ENCODE results near the gene RABL3.
A peak's percentile ranks its signal among the peaks of the same experiment; 100 is the strongest.
"Not testable (repeated sequence)": the region's sequence is repeated elsewhere in the genome, so short reads cannot be mapped to it uniquely, and the experiment has no call there.

Gene RABL3

GRCh38 chr3:120650311-120650710 is 92.0 kb downstream of the RABL3 start:
- no peaks in the 10 kb centered on the region for H3K36me3 Mint-ChIP-seq
- ATAC-seq (no peak), DNase-seq (ENCODE audit: low spot score in 2 of 2) (no peak)
- no peaks in the 10 kb centered on the region for H3K4me1 Mint-ChIP-seq
- H3K27ac Mint-ChIP-seq = no peak overlapping the region
- no peak overlapping the region for H3K4me3 Mint-ChIP-seq
- H3K9me3 Mint-ChIP-seq = no peaks in the 10 kb centered on the region

GRCh38 chr3:120649830-120650233 is 92.5 kb downstream of the RABL3 start:
- no peak for ATAC-seq
- H3K4me1 Mint-ChIP-seq = no peaks in the 10 kb centered on the region

GRCh38 chr3:120648290-120648689 is 94.0 kb downstream of the RABL3 start:
- DNase-seq (ENCODE audit: low spot score in 2 of 2) (no peak), ATAC-seq (no peak)
- H3K4me3 Mint-ChIP-seq = no peak overlapping the region
- H3K9me3 Mint-ChIP-seq = no peaks in the 10 kb centered on the region
- no peak overlapping the region for H3K27ac Mint-ChIP-seq
- no peaks in the 10 kb centered on the region for H3K36me3 Mint-ChIP-seq
- no peaks in the 10 kb centered on the region for H3K4me1 Mint-ChIP-seq

More at GRCh38 chr3:120649830-120650233, 92.5 kb downstream of the RABL3 start:
- H3K9me3 Mint-ChIP-seq = no peaks in the 10 kb centered on the region
- DNase-seq (ENCODE audit: low spot score in 2 of 2) = no peak
- no peak overlapping the region for H3K27ac Mint-ChIP-seq
- H3K4me3 Mint-ChIP-seq = no peak overlapping the region
- H3K36me3 Mint-ChIP-seq = no peaks in the 10 kb centered on the region

- Mint-ChIP-seq H3K9me3 (no peaks in the 10 kb centered on the region), H3K36me3 (no peaks in the 10 kb centered on the region), H3K4me1 (no peaks in the 10 kb centered on the region), H3K4me3 (no peak overlapping the region), H3K27ac (no peak overlapping the region)
- no peak for DNase-seq (ENCODE audit: low spot score in 2 of 2)
- no peak for ATAC-seq
These were observed 95.4 kb downstream of the RABL3 start for GRCh38 chr3:120646771-120647432.

- no peaks in the 10 kb centered on the region for H3K36me3 Mint-ChIP-seq
- H3K4me3 Mint-ChIP-seq = no peak overlapping the region
- H3K27ac Mint-ChIP-seq = no peak overlapping the region
- ATAC-seq (no peak), DNase-seq (ENCODE audit: low spot score in 2 of 2) (no peak)
- no peaks in the 10 kb centered on the region for H3K9me3 Mint-ChIP-seq
- H3K4me1 Mint-ChIP-seq = no peaks in the 10 kb centered on the region
These were observed 97.1 kb downstream of the RABL3 start for GRCh38 chr3:120645083-120645845.

GRCh38 chr3:120642368-120642948 is 99.9 kb downstream of the RABL3 start:
- DNase-seq (ENCODE audit: low spot score in 2 of 2) (peak in 1 of 2 donors; percentile 49), ATAC-seq (peak; percentile 93)
- H3K4me1 Mint-ChIP-seq = no peaks in the 10 kb centered on the region
- no peak overlapping the region for H3K4me3 Mint-ChIP-seq
- peaks cover 2% of the 10 kb centered on the region for H3K9me3 Mint-ChIP-seq
- no peaks in the 10 kb centered on the region for H3K36me3 Mint-ChIP-seq
- peak overlapping the region; percentile 23 for H3K27ac Mint-ChIP-seq

- no peaks in the 10 kb centered on the region for H3K36me3 Mint-ChIP-seq
- H3K27ac Mint-ChIP-seq = no peak overlapping the region
- H3K4me3 Mint-ChIP-seq = no peak overlapping the region
- peaks cover 2% of the 10 kb centered on the region for H3K9me3 Mint-ChIP-seq
- DNase-seq (ENCODE audit: low spot score in 2 of 2) (no peak), ATAC-seq (no peak)
- no peaks in the 10 kb centered on the region for H3K4me1 Mint-ChIP-seq
These were observed 100.5 kb downstream of the RABL3 start for GRCh38 chr3:120641696-120642246.

- Mint-ChIP-seq H3K27ac (no peak overlapping the region), H3K36me3 (no peaks in the 10 kb centered on the region), H3K9me3 (peaks cover 2% of the 10 kb centered on the region), H3K4me1 (no peaks in the 10 kb centered on the region), H3K4me3 (no peak overlapping the region)
- DNase-seq (ENCODE audit: low spot score in 2 of 2) (no peak), ATAC-seq (no peak)
These were observed 102.1 kb downstream of the RABL3 start for GRCh38 chr3:120640231-120640630.

GRCh38 chr3:120638820-120639219 is 103.5 kb downstream of the RABL3 start:
- H3K27ac Mint-ChIP-seq; H3K4me1 Mint-ChIP-seq; ATAC-seq; H3K4me3 Mint-ChIP-seq; DNase-seq (ENCODE audit: low spot score in 2 of 2); H3K9me3 Mint-ChIP-seq; H3K36me3 Mint-ChIP-seq: not testable (repeated sequence)

- Mint-ChIP-seq H3K36me3 (no peaks in the 10 kb centered on the region), H3K27ac (no peak overlapping the region), H3K9me3 (peaks cover 2% of the 10 kb centered on the region), H3K4me3 (no peak overlapping the region), H3K4me1 (no peaks in the 10 kb centered on the region)
- no peak for ATAC-seq
- no peak for DNase-seq (ENCODE audit: low spot score in 2 of 2)
These were observed 104.3 kb downstream of the RABL3 start for GRCh38 chr3:120637851-120638559.

- Mint-ChIP-seq H3K4me1 (no peaks in the 10 kb centered on the region), H3K9me3 (peaks cover 2% of the 10 kb centered on the region), H3K4me3 (no peak overlapping the region), H3K27ac (no peak overlapping the region), H3K36me3 (no peaks in the 10 kb centered on the region)
- ATAC-seq (no peak), DNase-seq (ENCODE audit: low spot score in 2 of 2) (no peak)
These were observed 105.4 kb downstream of the RABL3 start for GRCh38 chr3:120636795-120637401.

Measured in stimulated activated effector memory CD8-positive, alpha-beta T cell treated with anti-CD3 and anti-CD28 coated beads, Interleukin-12 subunit alpha, Interleukin-12 subunit beta, amount 100 ng/mL, for 72 hours (primary cell).